ENCODE results near the gene PRMT9. TPM values are rescaled to one million over a fixed set of nuclear protein-coding genes. Genes with fewer than 3 reads are reported as not detected.

The PRMT9 gene
- total RNA-seq, 1 donor from 2014 or later: 7.2 TPM

DNA sequence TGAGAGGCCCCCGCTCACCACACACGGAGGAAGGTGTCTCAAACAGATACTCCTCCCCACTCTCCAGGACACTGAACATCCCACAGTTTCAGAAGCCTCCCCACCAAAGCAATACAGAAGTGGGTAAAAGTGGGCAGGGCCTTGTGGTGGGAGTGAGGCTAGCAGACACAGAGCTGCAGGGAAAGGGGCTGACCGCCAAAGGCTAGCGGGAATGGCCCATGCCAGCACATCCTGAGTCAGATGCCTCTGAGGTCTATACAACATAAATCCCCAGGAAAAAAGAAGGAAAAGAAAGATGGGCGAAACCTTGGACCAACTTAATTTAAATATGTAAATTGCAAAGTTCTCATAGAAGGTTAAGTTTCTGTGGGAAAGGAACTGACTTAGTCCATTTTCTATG, 26.0 kb upstream of the PRMT9 start:
- no peak for DNase-seq (ENCODE audit: low read depth)
- no peak overlapping the region for H3K4me3 ChIP-seq (ENCODE audit: low read depth, low read length)
- H3K36me3 ChIP-seq (ENCODE audit: control insufficient read depth, insufficient read depth, low read length): no peaks in the 10 kb centered on the region
- TF ChIP-seq, protein P1, sequence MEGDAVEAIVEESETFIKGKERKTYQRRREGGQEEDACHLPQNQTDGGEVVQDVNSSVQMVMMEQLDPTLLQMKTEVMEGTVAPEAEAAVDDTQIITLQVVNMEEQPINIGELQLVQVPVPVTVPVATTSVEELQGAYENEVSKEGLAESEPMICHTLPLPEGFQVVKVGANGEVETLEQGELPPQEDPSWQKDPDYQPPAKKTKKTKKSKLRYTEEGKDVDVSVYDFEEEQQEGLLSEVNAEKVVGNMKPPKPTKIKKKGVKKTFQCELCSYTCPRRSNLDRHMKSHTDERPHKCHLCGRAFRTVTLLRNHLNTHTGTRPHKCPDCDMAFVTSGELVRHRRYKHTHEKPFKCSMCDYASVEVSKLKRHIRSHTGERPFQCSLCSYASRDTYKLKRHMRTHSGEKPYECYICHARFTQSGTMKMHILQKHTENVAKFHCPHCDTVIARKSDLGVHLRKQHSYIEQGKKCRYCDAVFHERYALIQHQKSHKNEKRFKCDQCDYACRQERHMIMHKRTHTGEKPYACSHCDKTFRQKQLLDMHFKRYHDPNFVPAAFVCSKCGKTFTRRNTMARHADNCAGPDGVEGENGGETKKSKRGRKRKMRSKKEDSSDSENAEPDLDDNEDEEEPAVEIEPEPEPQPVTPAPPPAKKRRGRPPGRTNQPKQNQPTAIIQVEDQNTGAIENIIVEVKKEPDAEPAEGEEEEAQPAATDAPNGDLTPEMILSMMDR (IDR thresholded peaks at IDR 0.05; ENCODE audit: insufficient read depth, low read length, poor library complexity, severe bottlenecking): no peak
- no peaks in the 10 kb centered on the region for H3K27me3 ChIP-seq (ENCODE audit: control insufficient read depth, insufficient read depth, low read length)

DNA sequence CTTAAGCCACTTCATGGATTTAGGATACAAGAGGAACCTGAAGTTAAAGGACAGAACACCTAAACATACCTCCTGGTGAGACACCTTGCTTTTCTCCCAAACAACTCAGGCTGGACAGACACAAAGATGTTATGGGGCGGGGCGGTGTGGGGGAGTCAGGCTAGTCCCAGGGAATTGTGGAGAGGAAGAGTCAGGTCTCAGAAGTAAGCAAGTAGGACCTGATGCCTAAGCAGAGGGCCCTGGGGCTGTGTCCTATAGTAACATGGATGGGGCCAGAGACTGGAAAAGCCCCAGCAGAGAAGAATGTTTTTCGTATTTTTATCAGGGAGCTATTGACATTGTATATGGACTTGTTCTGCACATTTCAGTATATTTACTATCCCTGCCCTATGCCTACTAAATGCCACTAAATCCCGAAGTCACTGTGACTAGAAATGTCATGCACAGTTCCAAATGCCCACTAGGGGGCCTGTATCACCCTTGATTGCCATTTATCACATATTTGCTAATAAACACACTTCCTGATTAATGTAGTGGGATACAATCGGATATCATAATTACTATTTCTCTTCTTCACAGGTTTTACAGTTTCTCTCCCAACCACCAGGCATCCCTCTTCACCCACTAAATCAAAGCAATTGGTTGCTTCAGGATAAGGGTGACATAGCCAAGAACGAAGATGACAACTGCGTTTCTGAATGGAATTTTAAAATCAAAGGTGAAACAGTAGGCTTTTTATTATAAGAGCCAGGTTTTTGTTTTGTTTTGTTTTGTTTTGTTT, 24.1 kb upstream of the PRMT9 start:
- DNase-seq (ENCODE audit: low read depth): no peak
- no peaks in the 10 kb centered on the region for H3K36me3 ChIP-seq (ENCODE audit: control insufficient read depth, insufficient read depth, low read length)
- H3K4me3 ChIP-seq (ENCODE audit: low read depth, low read length): no peak overlapping the region
- TF ChIP-seq, protein P1 (IDR thresholded peaks at IDR 0.05; ENCODE audit: insufficient read depth, low read length, poor library complexity, severe bottlenecking): peak; percentile 75
- no peaks in the 10 kb centered on the region for H3K27me3 ChIP-seq (ENCODE audit: control insufficient read depth, insufficient read depth, low read length)

DNA sequence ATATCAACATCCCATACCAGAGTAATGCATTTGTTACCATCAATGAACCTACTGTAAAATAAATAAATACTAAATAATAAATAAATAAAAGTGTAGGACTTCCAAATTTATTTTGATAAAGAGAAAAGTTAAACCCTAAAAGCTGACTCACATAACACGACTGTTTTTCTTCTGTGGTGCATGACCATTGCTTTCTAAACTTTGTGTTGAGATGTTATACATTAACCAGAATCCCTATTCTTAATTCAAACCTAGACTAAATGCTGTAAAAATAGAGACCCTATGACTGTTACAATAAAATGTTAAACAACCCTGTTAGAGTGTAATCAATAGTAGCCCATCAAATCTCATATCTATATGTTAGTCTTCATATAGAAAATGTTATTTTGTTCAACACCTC, 20.9 kb upstream of the PRMT9 start:
- H3K27me3 ChIP-seq (ENCODE audit: control insufficient read depth, insufficient read depth, low read length): no peaks in the 10 kb centered on the region
- H3K36me3 ChIP-seq (ENCODE audit: control insufficient read depth, insufficient read depth, low read length): no peaks in the 10 kb centered on the region
- peak; percentile 35 for DNase-seq (ENCODE audit: low read depth)
- TF ChIP-seq, protein P1 (IDR thresholded peaks at IDR 0.05; ENCODE audit: insufficient read depth, low read length, poor library complexity, severe bottlenecking): no peak
- H3K4me3 ChIP-seq (ENCODE audit: low read depth, low read length): no peak overlapping the region

DNA sequence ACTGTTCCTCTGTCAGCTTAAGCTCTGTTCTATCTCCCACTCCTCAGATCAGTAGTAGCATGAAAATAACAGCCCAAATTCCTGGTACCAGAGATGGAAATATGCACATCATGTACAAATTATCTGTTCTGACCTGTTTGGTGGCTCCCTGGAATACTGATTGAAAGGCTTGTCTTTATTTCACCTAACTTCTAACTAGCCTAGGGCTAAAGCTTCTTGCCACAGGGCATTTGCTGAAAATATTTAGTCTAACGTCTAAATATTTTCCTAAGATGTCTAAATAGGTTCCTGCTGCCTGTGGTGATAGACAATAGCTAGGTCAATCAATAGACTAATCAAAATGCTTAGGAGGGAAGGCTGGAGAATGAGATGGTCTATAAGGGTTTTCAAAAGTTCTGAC, 12.9 kb upstream of the PRMT9 start:
- Histone ChIP-seq H3K36me3 (ENCODE audit: control insufficient read depth, insufficient read depth, low read length) (no peaks in the 10 kb centered on the region), H3K4me3 (ENCODE audit: low read depth, low read length) (no peak overlapping the region), H3K27me3 (ENCODE audit: control insufficient read depth, insufficient read depth, low read length) (no peaks in the 10 kb centered on the region)
- TF ChIP-seq, protein P1 (IDR thresholded peaks at IDR 0.05; ENCODE audit: insufficient read depth, low read length, poor library complexity, severe bottlenecking): no peak
- no peak for DNase-seq (ENCODE audit: low read depth)

DNA sequence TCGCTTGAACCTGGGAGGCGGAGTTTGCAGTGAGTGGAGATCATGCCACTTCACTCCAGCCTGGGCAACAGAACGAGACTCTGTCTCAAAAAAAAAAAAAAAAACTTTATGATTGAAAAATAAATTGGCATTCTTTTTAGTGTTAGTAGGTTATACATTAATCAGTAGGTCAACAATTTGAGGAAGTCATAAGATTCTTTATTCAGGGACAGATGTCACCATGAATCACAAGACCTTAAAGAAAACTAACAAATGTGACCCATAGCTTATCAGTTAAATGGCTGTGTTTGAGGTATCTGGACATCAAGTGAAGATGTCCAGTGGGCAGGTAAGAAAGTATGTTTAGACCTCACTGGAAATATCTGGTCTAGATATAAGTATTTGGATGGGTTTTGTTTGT, 9.3 kb upstream of the PRMT9 start:
- Histone ChIP-seq H3K4me3 (ENCODE audit: low read depth, low read length) (no peak overlapping the region), H3K36me3 (ENCODE audit: control insufficient read depth, insufficient read depth, low read length) (no peaks in the 10 kb centered on the region), H3K27me3 (ENCODE audit: control insufficient read depth, insufficient read depth, low read length) (no peaks in the 10 kb centered on the region)
- TF ChIP-seq, protein P1 (IDR thresholded peaks at IDR 0.05; ENCODE audit: insufficient read depth, low read length, poor library complexity, severe bottlenecking): no peak
- DNase-seq (ENCODE audit: low read depth): no peak

DNA sequence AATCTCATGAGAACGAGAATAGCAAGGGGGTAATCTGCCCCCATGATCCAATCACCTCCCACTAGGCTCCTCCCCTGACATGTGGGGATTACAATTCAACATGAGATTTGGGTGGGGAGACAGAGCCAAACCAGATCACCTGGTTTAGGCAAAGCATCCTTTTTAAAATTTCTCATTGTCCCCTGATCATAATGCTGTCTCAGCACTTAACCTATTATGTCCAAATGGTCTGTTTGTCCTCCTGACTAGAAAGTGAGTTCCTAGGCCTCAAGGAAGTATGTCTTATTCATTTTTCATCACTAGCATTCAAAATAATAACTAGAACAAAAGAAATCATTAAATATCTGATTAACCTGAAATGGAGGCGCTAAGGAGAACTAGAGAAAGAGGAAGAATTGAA, 7.9 kb upstream of the PRMT9 start:
- DNase-seq (ENCODE audit: low read depth): no peak
- TF ChIP-seq, protein P1 (IDR thresholded peaks at IDR 0.05; ENCODE audit: insufficient read depth, low read length, poor library complexity, severe bottlenecking): no peak
- Histone ChIP-seq H3K27me3 (ENCODE audit: control insufficient read depth, insufficient read depth, low read length) (no peaks in the 10 kb centered on the region), H3K4me3 (ENCODE audit: low read depth, low read length) (no peak overlapping the region), H3K36me3 (ENCODE audit: control insufficient read depth, insufficient read depth, low read length) (no peaks in the 10 kb centered on the region)
